Activated T-cell treated with anti-CD3 and anti-CD28 coated beads, Interleukin-2, amount 50 U/mL, for 1 hour (primary cell): ENCODE data around the gene FBXO15.
A peak's percentile ranks its signal among the peaks of the same experiment; 100 is the strongest.

Source experiments
- DNase-seq: peaks from one replicate; pipeline ENCODE4 v3.0.0-alpha.2; 2020

Gene FBXO15

GRCh38 chr18:74110149-74110548 lies 37.5 kb downstream of the FBXO15 start:
- DNase-seq = no peak

DNA sequence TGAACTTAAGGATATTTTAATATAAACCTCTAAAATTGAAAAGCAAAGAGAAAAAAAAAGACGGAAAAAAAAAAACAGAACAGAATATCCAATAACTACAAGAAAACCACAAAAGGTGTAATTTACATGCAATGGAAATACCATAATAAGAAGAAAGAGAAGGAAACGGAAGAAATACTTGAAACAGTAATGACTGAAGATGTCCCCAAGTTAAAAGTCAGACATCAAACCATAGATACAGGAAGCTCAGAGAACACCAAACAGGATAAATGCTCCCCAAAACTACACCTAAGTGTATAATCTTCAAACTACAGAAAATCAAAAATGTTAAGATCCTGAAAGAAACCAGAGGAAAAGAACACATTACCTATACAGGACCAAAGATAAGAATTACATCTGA lies 39.2 kb downstream of the FBXO15 start:
- DNase-seq = no peak

- DNase-seq = no peak
Observed at GRCh38 chr18:74097803-74098202, 49.8 kb downstream of the FBXO15 start.

- DNase-seq = no peak
Observed at GRCh38 chr18:74092922-74093321, 54.7 kb downstream of the FBXO15 start.

DNA sequence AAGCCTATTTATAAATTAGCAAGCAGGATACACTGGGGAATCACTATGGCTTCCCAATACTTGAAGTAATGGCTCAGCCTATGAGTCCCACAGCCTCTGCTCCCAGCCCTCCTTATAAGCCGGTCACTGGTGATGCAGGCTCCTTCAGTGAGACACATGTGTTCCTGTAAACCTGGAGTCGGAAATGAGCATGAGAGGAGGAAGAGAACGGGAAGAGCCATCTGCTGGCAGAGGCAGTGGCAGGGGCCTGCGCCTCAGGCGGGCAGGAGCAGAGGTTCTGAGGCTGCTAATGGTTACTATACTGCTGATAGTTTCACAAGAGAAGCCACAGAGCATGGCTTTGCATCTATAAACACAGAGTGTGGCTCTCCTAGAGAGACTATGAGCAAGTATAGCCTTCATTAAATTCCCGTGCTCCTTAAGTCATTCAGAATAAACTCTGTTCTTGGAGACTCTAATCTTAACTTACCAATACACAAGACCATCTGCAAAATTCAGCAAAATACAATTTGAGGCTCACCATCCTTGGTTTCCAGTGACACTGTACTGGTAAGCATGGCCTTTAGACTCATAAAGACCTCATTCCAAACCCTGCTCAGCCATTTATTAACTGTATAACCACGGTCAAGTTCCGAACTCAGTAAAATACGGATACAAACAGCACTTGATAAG lies 63.3 kb downstream of the FBXO15 start:
- no peak for DNase-seq

DNA sequence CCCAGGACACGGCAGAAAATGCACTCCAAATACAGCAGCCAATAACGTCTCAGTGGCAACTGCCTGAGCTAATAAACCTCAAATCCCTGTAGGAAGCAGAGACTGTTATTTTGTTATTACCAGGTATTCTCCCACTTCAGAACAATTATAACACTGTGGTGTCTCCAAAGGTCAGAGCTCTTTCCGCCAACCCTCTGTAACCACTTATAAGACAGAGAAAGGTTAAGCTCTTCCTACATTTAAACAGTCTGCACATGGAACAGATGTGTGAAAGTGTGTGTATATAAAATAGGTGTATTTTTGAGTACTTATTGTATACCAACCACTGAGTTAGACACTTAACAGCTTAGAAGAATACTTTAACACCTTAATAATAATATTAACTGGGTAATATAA lies 64.1 kb downstream of the FBXO15 start:
- no peak for DNase-seq

DNA sequence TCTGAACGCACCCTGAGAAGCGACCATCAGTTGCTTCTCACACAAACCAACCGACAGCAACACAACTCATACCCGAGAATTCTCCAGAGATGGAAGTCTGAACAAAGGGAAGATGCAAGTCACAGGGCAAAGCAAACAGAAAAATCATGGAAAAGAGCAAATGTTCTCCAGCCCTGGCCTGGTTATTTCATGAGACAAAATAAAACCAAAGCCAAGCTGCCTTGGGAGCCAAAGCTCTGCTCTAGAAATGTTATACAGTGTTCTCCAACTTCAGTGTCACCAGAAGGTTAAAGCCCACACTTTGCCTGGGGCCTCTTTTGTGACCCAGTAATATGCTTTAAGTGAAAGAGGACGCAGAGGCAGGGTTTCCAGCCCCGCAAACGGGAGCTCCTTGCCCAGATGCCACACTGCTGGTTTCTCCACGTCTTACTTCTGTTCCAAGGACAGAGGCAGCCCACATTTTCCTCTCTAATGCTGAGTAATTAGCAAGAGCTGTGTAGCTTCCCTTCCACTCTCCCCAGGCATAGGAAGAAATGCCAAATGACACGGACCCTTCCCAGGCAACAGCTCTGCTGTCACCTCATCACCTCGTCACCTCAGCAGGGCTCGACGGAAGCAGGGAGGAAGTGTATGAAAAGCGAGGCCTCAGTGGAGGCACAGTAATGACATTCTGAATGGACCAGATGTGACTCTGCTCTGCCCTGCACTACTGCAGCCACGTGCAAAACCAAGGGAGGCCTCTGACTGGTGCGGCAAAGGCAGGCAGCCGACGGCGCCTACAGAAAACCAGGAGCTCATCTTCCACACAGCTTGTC lies 64.7 kb downstream of the FBXO15 start:
- peak; percentile 29 for DNase-seq

DNA sequence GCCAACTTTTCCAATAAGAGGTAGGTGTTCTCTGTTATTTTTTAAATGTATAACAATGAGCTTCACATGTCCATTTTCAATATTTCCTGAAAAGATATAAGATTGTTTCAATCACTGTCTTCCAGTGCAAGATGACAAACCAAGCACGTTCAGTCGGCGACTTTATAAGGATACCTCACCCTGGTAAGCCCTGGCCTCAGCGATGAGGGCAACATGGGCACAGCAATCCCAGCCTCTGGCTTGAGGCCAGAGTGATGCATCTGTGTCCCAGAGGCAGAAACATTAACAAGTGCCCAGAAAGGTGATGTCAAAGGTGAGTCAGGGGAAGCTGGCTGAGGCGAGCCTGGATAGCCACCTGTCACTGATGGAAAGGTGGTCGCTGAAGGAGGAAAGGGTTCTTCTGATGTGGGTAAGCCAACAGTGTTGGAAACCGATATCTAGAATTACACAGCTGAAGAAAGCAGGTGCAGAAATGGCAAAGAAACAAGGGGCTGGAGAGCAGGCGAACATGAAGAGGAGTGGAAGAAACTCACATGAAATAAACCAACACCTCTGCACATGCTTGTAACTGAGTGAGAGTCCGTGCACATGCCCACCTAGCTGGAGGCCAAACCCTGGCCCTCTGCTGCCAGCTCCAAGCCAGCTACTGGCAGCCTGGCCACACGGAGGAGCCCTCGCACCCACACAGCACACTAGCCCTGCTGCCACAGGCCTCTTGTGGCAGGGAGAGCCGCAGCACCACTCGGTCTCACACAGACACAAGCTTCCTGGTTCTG lies 65.5 kb downstream of the FBXO15 start:
- peak; percentile 67 for DNase-seq

GRCh38 chr18:74078257-74078656 lies 69.4 kb downstream of the FBXO15 start:
- DNase-seq = no peak

GRCh38 chr18:74074668-74075564 lies 72.7 kb downstream of the FBXO15 start:
- DNase-seq = no peak

GRCh38 chr18:74073957-74074667 lies 73.5 kb downstream of the FBXO15 start:
- no peak for DNase-seq

GRCh38 chr18:74069178-74070050 lies 78.2 kb downstream of the FBXO15 start:
- DNase-seq = no peak

- no peak for DNase-seq
Observed at GRCh38 chr18:74068296-74068695, 79.3 kb downstream of the FBXO15 start.

- no peak for DNase-seq
Observed at GRCh38 chr18:74066018-74066417, 81.6 kb downstream of the FBXO15 start.

DNA sequence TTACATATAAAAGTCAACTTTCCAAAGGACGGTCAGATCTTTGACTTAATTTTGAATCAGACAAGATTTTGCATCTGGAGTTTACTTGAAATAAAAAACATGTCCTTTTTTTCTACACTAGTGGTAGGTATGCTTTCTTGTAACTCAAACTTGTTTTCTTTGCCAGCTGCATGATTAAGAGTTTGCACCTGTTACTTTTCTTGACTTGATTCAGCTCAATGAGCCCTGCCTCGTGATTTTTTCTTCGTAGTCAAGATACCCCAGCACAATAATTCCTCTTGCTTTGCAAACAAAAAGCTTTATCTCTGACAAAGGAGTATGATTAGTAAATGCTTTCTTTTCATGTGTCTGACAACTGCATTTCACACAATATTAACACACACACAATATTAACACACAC lies 82.3 kb downstream of the FBXO15 start:
- DNase-seq = no peak

GRCh38 chr18:74064510-74064909 lies 83.1 kb downstream of the FBXO15 start:
- no peak for DNase-seq

GRCh38 chr18:74063557-74063956 lies 84.1 kb downstream of the FBXO15 start:
- DNase-seq = no peak

- no peak for DNase-seq
Observed at GRCh38 chr18:74063023-74063422, 84.6 kb downstream of the FBXO15 start.

GRCh38 chr18:74062037-74062436 lies 85.6 kb downstream of the FBXO15 start:
- no peak for DNase-seq

DNA sequence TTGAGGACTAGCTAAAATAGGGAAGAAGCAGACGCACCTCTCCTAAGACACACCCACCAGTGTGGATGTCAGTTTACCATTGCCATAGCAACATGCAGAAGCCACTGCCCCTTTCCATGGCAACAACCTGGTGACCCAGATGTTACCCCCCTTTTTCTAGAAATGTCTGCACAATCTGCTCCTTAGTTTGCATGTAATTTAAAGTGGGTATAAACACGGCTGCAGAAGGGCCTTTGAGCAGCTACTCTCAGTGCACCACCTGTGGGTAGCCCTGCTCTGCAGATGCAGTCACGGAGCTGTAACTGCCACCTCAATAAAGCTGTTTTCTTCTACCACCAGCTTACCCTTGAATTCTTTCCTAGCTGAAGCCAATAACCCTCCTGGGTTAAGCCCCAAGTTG lies 87.1 kb downstream of the FBXO15 start:
- DNase-seq = no peak

DNA sequence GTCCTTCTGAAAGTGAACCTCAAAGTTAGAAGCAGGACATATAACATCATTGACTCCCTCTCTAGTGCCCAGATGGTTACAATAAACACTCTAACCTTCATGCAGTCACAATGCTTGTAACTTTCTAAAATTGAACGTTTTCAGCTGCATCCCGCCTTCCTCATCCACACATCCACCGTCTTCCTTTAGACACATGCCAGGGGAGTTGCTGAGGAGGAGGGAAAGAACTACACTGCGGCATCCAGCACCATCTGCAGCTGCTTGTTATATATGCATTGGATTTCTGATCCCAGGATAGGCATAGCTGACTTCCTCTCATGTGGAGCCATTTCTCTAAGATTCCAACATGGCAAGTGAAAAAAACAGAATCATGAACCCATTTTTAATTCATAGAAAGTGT lies 96.8 kb downstream of the FBXO15 start:
- no peak for DNase-seq
